ENCODE results near the gene ZNF536. TPM values are rescaled to one million over a fixed set of nuclear protein-coding genes. Genes with fewer than 3 reads are reported as not detected.

ZNF536 gene
- polyA plus RNA-seq, 3 donors = 0.06 to 0.11 (median 0.07) TPM

DNA sequence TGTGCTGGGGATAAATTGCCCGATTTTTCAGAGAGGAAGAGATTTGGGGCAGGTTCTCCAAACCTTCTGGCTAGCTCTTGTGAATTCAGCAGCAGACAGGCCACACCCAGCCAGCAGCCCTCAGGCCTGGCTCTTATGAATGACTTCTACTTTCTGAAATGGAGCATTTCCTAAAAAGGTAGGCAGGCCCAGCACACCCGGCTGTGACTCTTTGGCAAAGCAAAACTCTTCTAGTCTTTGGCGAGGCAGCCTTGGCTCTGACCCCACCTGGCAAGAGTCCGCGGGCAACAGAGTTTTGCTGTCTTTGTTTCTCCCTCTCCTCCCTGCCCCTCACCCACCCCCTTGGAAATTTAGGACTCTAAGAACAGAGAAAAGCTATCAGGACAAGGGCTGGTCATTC is 221.2 kb downstream of the ZNF536 start:
- 73 to 84% (median 78%) methylated on average over 5 of the region's 5 CpGs for WGBS, 3 donors

GRCh38 chr19:30593975-30594745 is 222.0 kb downstream of the ZNF536 start:
- whole genome bisulfite sequencing, 3 donors = 49 to 69% (median 67%) methylated on average over 11 of the region's 11 CpGs
- H3K27ac ChIP-seq (ENCODE audit: low read depth, low read length) = no peak overlapping the region

More for the DNA sequence above, 221.2 kb downstream of the ZNF536 start:
- H3K27ac ChIP-seq (ENCODE audit: low read depth, low read length) = no peak overlapping the region

DNA sequence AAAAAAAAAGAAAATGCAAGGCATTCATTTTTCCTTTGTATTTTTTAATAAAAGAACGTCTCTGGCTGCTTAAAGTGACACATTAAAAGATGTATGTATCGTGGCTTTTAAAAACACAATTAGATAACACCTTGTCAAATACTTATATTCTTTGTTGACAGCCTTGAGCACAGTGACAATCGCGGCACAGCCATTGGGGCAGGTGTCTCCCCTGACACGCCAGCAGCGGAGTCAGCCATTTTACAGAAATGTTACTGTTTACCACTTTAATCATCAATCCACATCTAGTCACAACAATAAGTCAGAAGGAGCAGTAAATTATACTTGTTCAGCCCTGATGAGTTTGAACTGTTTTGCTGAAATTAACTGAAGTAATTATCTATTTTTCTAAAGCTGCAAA is 224.1 kb downstream of the ZNF536 start:
- WGBS, 3 donors = 55 to 64% (median 57%) methylated on average over 6 of the region's 6 CpGs
- no peak overlapping the region for H3K27ac ChIP-seq (ENCODE audit: low read depth, low read length)

DNA sequence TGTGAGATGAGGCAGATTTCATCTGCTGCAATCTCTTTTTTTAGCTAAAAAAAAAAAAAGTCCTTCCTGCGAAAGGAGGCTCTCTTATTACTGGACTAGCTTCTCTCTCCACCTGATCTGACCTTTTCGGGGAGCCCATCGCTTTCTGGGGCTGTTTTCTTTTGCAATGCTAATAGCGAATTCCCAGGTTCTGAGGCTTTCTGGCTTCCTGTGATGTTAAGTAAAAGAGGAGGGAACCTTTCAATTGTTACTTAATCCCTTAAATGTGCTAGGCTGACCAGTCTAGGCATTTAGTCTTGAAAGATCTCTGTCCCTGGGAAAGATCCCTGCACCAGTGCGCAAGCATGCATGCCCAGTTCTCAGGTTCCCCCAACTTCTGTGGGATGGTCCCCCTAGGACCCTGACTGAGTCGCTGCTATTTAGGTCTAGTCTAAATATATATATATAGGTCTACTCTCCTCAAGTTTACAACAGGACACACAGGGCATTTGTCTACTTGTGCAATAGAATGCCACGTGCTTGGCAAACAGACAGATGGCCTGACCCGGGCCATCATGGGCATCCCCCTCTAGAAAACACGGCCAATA is 224.7 kb downstream of the ZNF536 start:
- WGBS, 3 donors = 30 to 39% (median 35%) methylated on average over 9 of the region's 9 CpGs
- no peak overlapping the region for H3K27ac ChIP-seq (ENCODE audit: low read depth, low read length)

GRCh38 chr19:30598688-30599087 is 226.5 kb downstream of the ZNF536 start:
- no peak overlapping the region for H3K27ac ChIP-seq (ENCODE audit: low read depth, low read length)

DNA sequence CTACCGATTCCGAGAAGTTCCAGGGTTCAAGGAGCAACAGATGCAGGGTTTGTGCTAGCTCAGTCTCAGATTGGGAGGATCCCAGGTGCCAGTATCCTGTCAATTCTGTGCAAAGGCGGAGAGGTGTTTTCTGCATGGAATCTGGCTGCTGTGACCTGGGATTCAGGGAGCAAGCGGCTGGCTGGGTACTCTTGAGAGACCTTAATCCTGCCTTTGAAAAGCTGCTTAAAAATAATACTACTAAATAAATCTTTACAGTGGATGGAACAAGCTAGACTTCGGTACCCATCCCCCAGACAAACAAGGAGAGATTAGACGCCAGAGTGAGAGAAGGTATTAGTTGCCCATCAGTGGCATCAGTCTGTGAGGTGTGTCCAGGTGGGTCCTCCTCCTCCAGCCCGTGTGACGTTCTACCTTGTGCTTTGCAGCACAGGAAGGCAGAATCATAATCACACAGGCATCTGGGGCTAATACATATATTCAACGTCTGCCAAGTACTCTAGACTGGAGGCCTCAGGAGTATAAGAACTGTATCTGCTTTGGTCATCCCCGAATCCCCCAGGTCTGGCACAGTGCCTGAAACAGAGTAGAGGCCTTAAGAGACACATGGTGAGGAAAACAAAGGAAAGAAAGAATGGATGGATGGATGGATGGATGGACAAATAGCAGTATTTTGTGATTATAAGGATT is 230.6 kb downstream of the ZNF536 start:
- no peak overlapping the region for H3K27ac ChIP-seq (ENCODE audit: low read depth, low read length)
- WGBS, 3 donors = 70 to 72% (median 72%) methylated on average over 10 of the region's 10 CpGs

- WGBS, 3 donors = 71 to 84% (median 76%) methylated on average over 6 of the region's 6 CpGs
- no peak overlapping the region for H3K27ac ChIP-seq (ENCODE audit: low read depth, low read length)
Observed at GRCh38 chr19:30604657-30605056, 232.5 kb downstream of the ZNF536 start.

DNA sequence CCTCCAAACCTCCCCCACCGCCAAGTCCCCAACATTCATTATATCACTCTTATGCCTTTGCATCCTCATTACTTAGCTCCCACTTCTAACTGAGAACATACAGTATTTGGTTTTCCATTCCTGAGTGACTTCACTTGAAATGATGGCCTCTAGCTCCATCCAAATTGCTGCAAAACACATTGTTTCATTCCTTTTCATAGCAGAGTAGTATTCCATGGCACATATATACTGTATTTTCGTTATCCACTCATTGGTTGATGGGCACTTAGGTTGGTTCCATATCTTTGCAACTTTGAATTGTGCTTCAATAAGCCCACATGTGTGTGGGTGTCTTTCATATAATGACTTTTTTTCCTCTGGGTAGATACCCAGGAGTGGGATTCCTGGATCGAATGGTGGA is 233.1 kb downstream of the ZNF536 start:
- 87 to 92% (median 89%) methylated on average over 3 of the region's 3 CpGs for WGBS, 3 donors
- H3K27ac ChIP-seq (ENCODE audit: low read depth, low read length) = no peak overlapping the region

- H3K27ac ChIP-seq (ENCODE audit: low read depth, low read length) = no peak overlapping the region
- WGBS, 3 donors = 57 to 65% (median 64%) methylated on average over 8 of the region's 8 CpGs
Observed at GRCh38 chr19:30606114-30607050, 234.2 kb downstream of the ZNF536 start.

Data from adipose tissue (tissue), 3 donors.